ENCODE measurements around the gene PRDM2.
A peak's percentile ranks its signal among the peaks of the same experiment; 100 is the strongest.

PRDM2 gene

DNA sequence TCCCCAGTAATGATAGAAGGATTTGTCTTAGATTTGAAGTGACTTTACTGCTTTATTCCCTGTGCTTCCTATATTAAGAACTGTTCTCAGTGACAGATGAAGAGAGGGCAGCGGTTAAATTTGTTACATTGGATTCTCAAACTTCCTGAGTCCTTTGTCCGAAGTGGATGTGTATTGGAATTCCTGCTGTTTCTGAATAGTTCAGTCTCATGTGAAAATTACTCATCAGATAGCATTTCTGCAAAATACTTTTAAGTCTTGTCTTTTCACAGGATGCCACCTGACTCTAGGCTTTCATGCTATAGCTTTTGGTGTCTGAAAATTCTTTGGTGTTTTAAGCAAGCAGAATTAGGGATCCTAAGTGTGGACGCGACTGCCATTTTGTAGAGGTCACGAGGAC, 83.6 kb downstream of the PRDM2 start:
- DNase-seq (ENCODE audit: low read depth), result no peak
- TF ChIP-seq, protein P1, sequence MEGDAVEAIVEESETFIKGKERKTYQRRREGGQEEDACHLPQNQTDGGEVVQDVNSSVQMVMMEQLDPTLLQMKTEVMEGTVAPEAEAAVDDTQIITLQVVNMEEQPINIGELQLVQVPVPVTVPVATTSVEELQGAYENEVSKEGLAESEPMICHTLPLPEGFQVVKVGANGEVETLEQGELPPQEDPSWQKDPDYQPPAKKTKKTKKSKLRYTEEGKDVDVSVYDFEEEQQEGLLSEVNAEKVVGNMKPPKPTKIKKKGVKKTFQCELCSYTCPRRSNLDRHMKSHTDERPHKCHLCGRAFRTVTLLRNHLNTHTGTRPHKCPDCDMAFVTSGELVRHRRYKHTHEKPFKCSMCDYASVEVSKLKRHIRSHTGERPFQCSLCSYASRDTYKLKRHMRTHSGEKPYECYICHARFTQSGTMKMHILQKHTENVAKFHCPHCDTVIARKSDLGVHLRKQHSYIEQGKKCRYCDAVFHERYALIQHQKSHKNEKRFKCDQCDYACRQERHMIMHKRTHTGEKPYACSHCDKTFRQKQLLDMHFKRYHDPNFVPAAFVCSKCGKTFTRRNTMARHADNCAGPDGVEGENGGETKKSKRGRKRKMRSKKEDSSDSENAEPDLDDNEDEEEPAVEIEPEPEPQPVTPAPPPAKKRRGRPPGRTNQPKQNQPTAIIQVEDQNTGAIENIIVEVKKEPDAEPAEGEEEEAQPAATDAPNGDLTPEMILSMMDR (IDR thresholded peaks at IDR 0.05; ENCODE audit: control insufficient read depth, insufficient read depth, low read depth, low read length, missing control alignments), result no peak
- no peak overlapping the region for H3K4me3 ChIP-seq (ENCODE audit: control insufficient read depth, low read depth, low read length)

DNA sequence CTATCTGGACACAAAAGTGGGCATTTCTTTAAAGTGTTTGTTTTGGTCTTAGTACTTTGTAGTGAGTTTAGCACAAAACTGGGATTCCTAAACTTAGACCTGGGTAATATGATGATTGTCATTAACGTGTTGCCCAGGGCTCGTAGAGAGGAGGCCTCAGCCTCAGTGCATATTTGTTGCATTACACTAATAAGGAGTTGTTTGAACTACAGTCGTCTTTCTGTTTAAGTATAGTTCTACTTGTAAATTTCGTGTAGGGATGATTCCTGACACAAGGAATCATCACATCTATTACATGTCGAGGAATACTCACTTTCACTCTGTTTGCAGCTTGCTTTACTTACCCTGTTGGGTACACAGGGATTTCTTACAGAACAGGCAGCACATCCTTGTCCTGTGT, 85.0 kb downstream of the PRDM2 start:
- TF ChIP-seq, protein P1 (IDR thresholded peaks at IDR 0.05; ENCODE audit: control insufficient read depth, insufficient read depth, low read depth, low read length, missing control alignments), result no peak
- H3K4me3 ChIP-seq (ENCODE audit: control insufficient read depth, low read depth, low read length), result no peak overlapping the region
- DNase-seq (ENCODE audit: low read depth), result no peak

DNA sequence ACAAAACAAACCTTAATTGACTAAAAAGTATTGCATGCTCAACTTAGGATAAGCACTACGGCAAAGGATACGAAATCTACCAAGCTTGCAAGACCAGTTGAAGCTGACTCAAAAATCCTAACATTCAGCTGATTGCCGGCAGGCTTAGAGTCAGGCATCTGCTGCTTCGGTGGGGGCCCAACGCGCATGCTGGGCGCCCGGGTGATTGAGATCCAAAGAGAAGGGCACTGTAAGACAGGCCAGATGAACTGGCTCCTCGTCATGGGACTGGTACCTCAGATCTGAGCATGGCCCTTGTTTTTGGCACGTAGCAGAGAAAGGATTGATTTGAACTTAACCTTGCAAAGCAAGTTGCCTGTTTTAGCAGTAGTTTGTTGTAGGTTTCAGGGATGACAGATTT, 86.6 kb downstream of the PRDM2 start:
- TF ChIP-seq, protein P1 (IDR thresholded peaks at IDR 0.05; ENCODE audit: control insufficient read depth, insufficient read depth, low read depth, low read length, missing control alignments), result no peak
- no peak for DNase-seq (ENCODE audit: low read depth)

DNA sequence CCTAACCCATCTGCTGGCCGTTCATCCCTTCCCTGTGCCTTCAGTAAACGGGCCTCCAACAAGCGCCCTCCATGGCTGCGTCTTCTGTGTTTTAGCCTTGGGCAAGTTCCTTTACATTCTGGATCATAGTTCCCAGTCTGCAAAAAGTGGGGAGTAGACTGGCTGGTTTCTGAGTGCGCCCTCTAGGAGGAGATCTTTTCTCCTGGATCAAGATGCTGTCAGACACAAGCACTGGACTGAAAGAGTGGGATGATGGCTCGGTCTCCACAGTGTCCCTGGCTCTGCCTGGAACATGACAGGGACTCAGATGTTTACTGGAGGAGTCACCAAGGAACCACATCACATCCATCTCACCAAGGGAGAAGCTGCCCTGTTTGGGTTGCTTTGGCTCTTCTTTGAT, 88.8 kb downstream of the PRDM2 start:
- TF ChIP-seq, protein P1 (IDR thresholded peaks at IDR 0.05; ENCODE audit: control insufficient read depth, insufficient read depth, low read depth, low read length, missing control alignments), result no peak
- DNase-seq (ENCODE audit: low read depth), result no peak
- H3K4me3 ChIP-seq (ENCODE audit: control insufficient read depth, low read depth, low read length), result no peak overlapping the region

More for the DNA sequence above, 86.6 kb downstream of the PRDM2 start:
- no peak overlapping the region for H3K4me3 ChIP-seq (ENCODE audit: control insufficient read depth, low read depth, low read length)

DNA sequence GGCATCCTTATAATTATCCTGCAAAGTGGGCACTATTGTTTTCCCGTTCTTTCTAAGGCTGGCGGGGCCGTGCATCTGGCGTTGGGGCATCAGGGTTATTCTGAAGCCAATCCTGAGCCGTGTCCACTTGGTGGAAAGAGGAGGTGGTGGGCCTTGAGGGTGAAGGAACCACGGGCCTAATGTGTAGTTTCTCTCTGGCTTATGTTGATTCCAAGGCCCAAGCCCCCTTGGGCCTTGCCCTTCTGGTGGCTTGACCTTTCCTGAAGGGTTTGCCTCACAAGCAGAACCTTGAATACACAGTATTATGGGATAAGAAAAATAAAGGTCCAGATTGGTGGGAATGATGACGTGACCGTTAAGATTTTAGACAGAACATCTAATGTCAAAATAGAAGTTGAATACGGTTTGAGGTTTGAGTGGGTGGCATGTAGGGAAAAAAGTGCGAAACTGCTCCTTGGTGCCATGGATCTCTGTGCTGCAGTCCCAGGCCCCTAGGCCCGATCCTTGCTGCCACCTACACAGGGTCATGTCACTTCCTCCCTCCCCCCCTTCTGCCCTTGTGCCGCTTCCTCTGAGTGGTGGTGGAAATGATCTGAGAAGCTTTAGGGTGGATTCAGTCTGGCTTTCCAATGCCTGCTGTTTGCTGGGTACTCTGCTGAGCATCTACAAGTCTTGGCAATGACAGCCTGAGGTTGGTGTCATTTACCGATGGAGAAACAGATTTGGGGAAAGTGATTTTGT, 90.5 kb downstream of the PRDM2 start:
- H3K4me3 ChIP-seq (ENCODE audit: control insufficient read depth, low read depth, low read length), result no peak overlapping the region
- DNase-seq (ENCODE audit: low read depth), result no peak
- TF ChIP-seq, protein P1 (IDR thresholded peaks at IDR 0.05; ENCODE audit: control insufficient read depth, insufficient read depth, low read depth, low read length, missing control alignments), result no peak

DNA sequence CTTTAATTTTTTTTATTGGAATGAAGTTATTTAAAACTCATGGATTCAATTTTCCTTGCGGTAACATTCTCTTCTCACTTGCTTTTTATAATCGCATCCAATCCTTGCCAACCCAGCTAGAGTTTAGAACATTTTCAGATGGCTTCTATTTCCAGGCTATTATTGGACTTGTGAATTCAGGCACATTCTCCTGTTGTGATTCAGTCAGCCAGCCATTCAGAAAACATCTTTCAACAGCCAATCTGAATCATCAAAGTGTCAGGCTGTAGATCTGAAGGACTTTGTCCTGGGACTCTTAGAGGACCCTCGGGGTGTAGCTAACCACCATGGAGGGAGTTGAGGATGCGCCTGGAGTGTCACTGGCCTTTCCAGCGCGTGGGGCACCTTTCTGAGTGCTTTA, 92.4 kb downstream of the PRDM2 start:
- TF ChIP-seq, protein P1 (IDR thresholded peaks at IDR 0.05; ENCODE audit: control insufficient read depth, insufficient read depth, low read depth, low read length, missing control alignments), result no peak
- DNase-seq (ENCODE audit: low read depth), result peak; percentile 74
- H3K4me3 ChIP-seq (ENCODE audit: control insufficient read depth, low read depth, low read length), result no peak overlapping the region
